Measurements from ENCODE around the gene CLEC2L. TPM values are rescaled to one million over a fixed set of nuclear protein-coding genes. Genes with fewer than 3 reads are reported as not detected.

CLEC2L gene
- total and polyA plus RNA-seq, 4 donors = 0.05 TPM; not detected in 3

- H3K4me1 ChIP-seq (ENCODE audit: control insufficient read depth in 4 of 4, insufficient read depth in 4 of 4, low read length in 3 of 4) = peaks cover 2 to 15% (median 9%) of the 10 kb centered on the region in 4 donors
- H3K27me3 ChIP-seq (ENCODE audit: control insufficient read depth in 4 of 4, insufficient read depth in 4 of 4, low read length in 3 of 4) = peaks cover 0 to 12% (median 6%) of the 10 kb centered on the region in 4 donors
- no peak for DNase-seq (ENCODE audit: low spot score)
- H3K27ac ChIP-seq (ENCODE audit: low read depth in 1 of 2, low read length in 2 of 2) = no peak overlapping the region
- no peak overlapping the region for H3K9ac ChIP-seq (ENCODE audit: low read depth in 1 of 2, low read length in 2 of 2)
- H3K36me3 ChIP-seq (ENCODE audit: control insufficient read depth in 4 of 4, insufficient read depth in 3 of 4, low read depth in 1 of 4, low read length in 3 of 4) = no peaks in the 10 kb centered on the region
- WGBS = 85% methylated on average over 4 of the region's 4 CpGs
- TF ChIP-seq RAD21 (IDR thresholded peaks at IDR 0.05) (no peak), SP1 (IDR thresholded peaks at IDR 0.05) (no peak)
- no peaks in the 10 kb centered on the region for H3K9me3 ChIP-seq (ENCODE audit: control insufficient read depth in 4 of 4, low read length in 3 of 4)
- H3K4me3 ChIP-seq (ENCODE audit: low read depth in 1 of 3, low read length in 3 of 3) = no peak overlapping the region
Measured at GRCh38 chr7:139479620-139480019, 43.9 kb upstream of the CLEC2L start.

- H3K36me3 ChIP-seq (ENCODE audit: control insufficient read depth in 4 of 4, insufficient read depth in 3 of 4, low read depth in 1 of 4, low read length in 3 of 4) = no peaks in the 10 kb centered on the region
- no peak overlapping the region for H3K27ac ChIP-seq (ENCODE audit: low read depth in 1 of 2, low read length in 2 of 2)
- TF ChIP-seq HNF4G (IDR thresholded peaks at IDR 0.05) = no peak
- TF ChIP-seq RAD21 (IDR thresholded peaks at IDR 0.05) = no peak
- TF ChIP-seq ATF3 (IDR thresholded peaks at IDR 0.05) = no peak
- no peak for TF ChIP-seq MAX (IDR thresholded peaks at IDR 0.05)
- no peak for TF ChIP-seq GABPA (IDR thresholded peaks at IDR 0.05 in 1 of 2, conservative IDR thresholded peaks at IDR 0.05 in 1 of 2)
- no peak for TF ChIP-seq RXRA (IDR thresholded peaks at IDR 0.05)
- no peak for TF ChIP-seq NR2F2 (IDR thresholded peaks at IDR 0.05)
- TF ChIP-seq REST (IDR thresholded peaks at IDR 0.05) = no peak
- no peak for TF ChIP-seq FOXA1 (IDR thresholded peaks at IDR 0.05)
- TF ChIP-seq SP1 (IDR thresholded peaks at IDR 0.05) = no peak
- no peak for TF ChIP-seq JUND (IDR thresholded peaks at IDR 0.05)
- TF ChIP-seq YY1 (IDR thresholded peaks at IDR 0.05) = no peak
- no peak for TF ChIP-seq HNF4A (conservative IDR thresholded peaks at IDR 0.05)
- no peak for TF ChIP-seq FOXA2 (IDR thresholded peaks at IDR 0.05)
- TF ChIP-seq EGR1 (IDR thresholded peaks at IDR 0.05; ENCODE audit: low read depth in 2 of 2) = no peak
- no peak for TF ChIP-seq ZBTB33 (IDR thresholded peaks at IDR 0.05)
- TF ChIP-seq CTCF (IDR thresholded peaks at IDR 0.05; ENCODE audit: low read depth, low read length, missing input control) = no peak
- no peak for TF ChIP-seq TAF1 (conservative IDR thresholded peaks at IDR 0.05)
- DNase-seq (ENCODE audit: low spot score) = no peak
- WGBS = 70% methylated on average over 4 of the region's 4 CpGs
- H3K27me3 ChIP-seq (ENCODE audit: control insufficient read depth in 4 of 4, insufficient read depth in 4 of 4, low read length in 3 of 4) = peaks cover 0 to 12% (median 6%) of the 10 kb centered on the region in 4 donors
- no peak overlapping the region for H3K9ac ChIP-seq (ENCODE audit: low read depth in 1 of 2, low read length in 2 of 2)
- H3K4me1 ChIP-seq (ENCODE audit: control insufficient read depth in 4 of 4, insufficient read depth in 4 of 4, low read length in 3 of 4) = peaks cover 2 to 15% (median 9%) of the 10 kb centered on the region in 4 donors
- H3K4me3 ChIP-seq (ENCODE audit: low read depth in 1 of 3, low read length in 3 of 3) = no peak overlapping the region
- H3K9me3 ChIP-seq (ENCODE audit: control insufficient read depth in 4 of 4, low read length in 3 of 4) = no peaks in the 10 kb centered on the region
Measured at GRCh38 chr7:139481364-139481763, 42.1 kb upstream of the CLEC2L start.

All from liver (tissue), 9 donors.